Keratinocyte (primary cell): Measurements from ENCODE around the gene ZBTB7A.

Source experiments
- EZH2 ChIP-seq: IDR thresholded peaks from one replicate; pipeline ENCODE4 v1.6.1; 2012; ENCODE audit warnings: inconsistent platforms, mild to moderate bottlenecking, low read length, moderate library complexity
- TF ChIP-seq, protein P1 (sequence below), 3 experiments: IDR thresholded peaks in 1 of 3; conservative IDR thresholded peaks in 1 of 3; optimal IDR thresholded peaks in 1 of 3; 2 replicates in 2 of 3; 3 replicates in 1 of 3; pipeline versions ENCODE3 to v1.5.1; 2011; ENCODE audit warnings: low read length in 3 of 3, mild to moderate bottlenecking in 3 of 3, moderate library complexity in 2 of 3, control low read depth in 1 of 3, inconsistent platforms in 1 of 3; ENCODE audit not compliant: insufficient read depth in 2 of 3; ENCODE audit errors: extremely low read depth in 1 of 3

GRCh38 chr19:4083677-4084546 lies 17.2 kb upstream of the ZBTB7A start:
- TF ChIP-seq, protein P1, sequence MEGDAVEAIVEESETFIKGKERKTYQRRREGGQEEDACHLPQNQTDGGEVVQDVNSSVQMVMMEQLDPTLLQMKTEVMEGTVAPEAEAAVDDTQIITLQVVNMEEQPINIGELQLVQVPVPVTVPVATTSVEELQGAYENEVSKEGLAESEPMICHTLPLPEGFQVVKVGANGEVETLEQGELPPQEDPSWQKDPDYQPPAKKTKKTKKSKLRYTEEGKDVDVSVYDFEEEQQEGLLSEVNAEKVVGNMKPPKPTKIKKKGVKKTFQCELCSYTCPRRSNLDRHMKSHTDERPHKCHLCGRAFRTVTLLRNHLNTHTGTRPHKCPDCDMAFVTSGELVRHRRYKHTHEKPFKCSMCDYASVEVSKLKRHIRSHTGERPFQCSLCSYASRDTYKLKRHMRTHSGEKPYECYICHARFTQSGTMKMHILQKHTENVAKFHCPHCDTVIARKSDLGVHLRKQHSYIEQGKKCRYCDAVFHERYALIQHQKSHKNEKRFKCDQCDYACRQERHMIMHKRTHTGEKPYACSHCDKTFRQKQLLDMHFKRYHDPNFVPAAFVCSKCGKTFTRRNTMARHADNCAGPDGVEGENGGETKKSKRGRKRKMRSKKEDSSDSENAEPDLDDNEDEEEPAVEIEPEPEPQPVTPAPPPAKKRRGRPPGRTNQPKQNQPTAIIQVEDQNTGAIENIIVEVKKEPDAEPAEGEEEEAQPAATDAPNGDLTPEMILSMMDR (optimal IDR thresholded peaks at IDR 0.05 in 1 of 3, IDR thresholded peaks at IDR 0.05 in 1 of 3, conservative IDR thresholded peaks at IDR 0.05 in 1 of 3; ENCODE audit: extremely low read depth in 1 of 3, insufficient read depth in 2 of 3, low read length in 3 of 3), result no peak
- TF ChIP-seq EZH2, result no peak
